8988T (cell line): ENCODE measurements around the gene TMCO4.
"Not testable (repeated sequence)": the region's sequence is repeated elsewhere in the genome, so short reads cannot be mapped to it uniquely, and the experiment has no call there.

Experiments used
- DNase-seq: peaks from one replicate; pipeline ENCODE4 v3.0.0; 2011

TMCO4 gene

DNA sequence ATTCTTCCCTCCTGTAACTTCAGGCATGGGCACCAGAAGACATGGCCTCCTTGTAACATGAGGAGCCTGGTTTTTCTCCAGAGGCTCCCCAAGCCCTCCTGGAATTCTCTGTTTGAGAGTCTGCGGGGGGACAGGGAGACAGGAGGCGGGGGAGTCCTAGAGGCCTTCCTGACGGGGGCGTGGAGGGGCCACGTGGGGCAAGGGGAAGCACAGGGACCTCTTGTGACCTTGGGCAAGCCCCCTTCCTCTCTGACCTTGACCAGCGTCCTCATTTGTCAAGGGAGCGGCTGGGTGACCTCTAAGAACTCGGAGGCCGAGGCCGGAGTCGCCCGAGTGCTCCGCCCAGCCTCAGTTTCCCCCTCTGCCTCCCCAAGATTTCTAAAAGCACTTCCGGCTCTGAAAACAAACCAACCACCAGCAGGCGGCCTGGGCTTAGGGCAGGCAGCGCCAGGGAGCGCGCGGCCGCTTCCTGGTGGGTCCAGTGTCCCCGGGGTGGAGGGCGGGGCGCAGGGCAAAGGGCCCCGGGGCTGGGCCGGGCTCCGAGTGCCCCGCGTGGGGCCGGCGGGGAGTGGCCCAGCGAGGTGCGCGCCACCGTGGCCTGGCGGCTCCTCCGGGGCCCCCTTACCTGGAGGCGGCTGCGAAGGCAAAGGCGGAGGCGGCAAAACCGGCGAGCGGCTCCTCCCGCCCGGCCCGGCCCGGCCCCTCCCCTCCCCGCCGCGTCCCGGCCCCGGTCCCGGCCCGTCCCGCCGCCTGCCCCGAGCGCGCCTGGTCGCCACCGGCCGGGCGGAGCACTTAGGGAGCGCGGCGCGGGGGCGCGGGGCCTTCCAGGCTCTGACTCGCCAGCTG lies at the start of gene TMCO4:
TSS of gene TMCO4 (minus strand) at position 687 of the 846 bp plus-strand sequence. CDS start 19,158 bp downstream, outside the sequence.
- DNase-seq = peak; percentile 56

DNA sequence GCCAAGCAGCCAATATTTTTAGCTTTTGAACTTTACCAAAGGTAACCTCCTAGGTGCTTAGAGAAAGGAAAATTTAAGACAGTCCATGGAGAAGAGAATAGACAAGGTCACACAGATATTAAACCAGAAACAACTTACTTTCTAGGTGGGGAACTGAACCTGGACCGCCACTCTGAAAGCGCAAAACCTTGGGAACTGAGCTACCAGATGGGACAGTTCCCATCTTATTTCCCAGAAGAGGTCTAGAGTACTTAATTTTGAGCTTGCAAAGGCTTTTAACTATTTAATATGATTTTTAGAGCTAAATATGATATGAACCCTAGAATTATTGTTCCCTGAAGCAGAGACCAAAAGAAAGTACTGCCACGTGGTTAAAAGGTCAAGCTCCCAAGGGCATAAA lies 49.6 kb upstream of the TMCO4 start:
- not testable (repeated sequence) for DNase-seq

GRCh38 chr1:19847334-19847733 lies 47.6 kb upstream of the TMCO4 start:
- not testable (repeated sequence) for DNase-seq

DNA sequence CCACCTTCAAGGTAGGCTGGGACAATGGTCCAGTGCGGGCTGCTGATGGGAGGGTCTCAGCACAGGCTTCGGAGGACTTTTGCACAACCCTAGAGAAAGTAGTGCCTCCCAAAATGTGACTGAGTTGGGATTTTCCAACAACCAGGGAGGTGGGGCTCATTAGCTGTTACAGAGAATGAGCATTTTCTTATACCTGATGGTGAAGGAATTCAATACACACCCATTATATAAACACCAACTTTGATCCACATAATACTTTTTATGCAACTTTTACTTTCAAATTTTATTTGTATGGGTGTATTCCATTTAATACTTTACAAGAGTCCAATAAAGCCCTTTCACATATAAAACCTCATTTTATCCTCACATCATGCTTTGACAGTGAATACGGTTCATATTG lies 46.6 kb upstream of the TMCO4 start:
- no peak for DNase-seq

DNA sequence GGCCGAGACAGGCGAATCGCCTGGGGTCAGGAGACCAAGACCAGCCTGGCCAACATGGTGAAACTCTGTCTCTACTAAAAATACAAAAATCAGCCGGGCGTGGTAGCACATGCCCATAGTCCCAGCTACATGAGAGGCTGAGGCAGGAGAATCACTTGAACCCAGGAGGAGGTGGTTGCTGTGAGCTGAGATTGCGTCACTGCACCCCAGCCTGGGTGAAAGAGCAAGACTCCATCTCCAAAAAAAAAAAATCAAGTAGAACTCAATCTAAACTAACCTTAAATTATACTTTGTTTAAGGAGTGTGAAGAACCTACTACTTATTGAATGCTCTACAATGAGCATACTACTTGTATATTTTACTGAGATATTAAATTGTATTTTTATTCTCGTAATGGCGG lies 45.8 kb upstream of the TMCO4 start:
- no peak for DNase-seq

- no peak for DNase-seq
Observed at GRCh38 chr1:19844731-19845495, 45.2 kb upstream of the TMCO4 start.

- DNase-seq = no peak
Observed at GRCh38 chr1:19840228-19840627, 40.5 kb upstream of the TMCO4 start.

DNA sequence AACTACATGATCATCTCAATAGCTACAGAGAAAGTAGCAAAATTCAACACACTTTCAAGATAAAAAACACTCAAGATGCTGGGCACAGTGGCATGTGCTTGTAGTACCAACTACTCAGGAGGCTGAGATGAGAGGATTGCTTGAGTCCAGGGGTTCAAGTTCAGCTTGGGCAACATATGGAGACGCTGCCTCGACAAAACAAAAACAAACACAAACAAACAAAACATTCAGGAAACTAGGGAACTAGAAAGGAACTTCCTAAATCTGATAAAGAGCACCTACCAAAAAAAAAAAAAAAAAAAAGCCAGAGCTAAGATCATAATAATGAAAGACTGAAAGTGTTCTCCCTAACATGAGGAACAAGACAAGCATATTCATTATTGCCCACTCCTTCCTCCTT lies 38.1 kb upstream of the TMCO4 start:
- no peak for DNase-seq

- DNase-seq = no peak
Observed at GRCh38 chr1:19835578-19835977, 35.9 kb upstream of the TMCO4 start.

DNA sequence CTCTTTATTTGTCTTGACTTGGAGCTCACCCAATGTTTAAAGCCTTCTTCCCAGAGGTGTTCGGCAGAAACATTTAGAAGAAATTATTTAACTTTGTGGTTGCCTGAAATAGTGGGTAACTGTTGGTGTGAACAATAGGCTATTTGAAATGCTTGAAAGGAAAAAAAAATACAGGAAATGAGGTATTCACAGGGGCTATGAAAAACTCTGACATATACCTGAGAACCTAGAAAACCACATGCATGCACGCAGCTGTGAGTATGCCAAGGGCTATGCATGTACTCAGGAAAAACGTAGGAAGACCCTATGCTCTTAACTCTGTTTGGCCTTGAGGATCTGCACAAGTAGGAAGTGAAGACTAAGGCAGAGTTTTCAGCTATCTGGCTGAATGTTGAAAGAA lies 31.7 kb upstream of the TMCO4 start:
- no peak for DNase-seq

DNA sequence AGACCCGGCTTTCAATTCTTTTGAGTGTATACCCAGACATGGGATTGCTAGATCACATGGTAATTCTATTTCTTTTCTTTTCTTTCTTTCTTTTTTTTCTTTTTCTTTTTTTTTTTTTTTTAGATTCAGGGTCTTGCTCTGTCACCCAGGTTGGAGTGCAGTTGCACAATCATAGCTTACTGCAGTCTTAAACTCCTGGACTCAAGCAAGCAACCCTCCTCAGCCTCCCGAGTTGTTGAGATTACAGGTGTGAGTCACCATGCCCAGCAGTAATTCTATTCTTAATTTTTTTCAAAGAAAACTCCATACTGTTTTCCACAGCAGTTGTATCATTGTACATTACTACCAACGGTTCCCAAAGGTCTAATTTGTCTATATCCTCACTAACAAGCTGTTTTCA lies 28.8 kb upstream of the TMCO4 start:
- DNase-seq = no peak

GRCh38 chr1:19825298-19825697 lies 25.6 kb upstream of the TMCO4 start:
- DNase-seq = no peak

DNA sequence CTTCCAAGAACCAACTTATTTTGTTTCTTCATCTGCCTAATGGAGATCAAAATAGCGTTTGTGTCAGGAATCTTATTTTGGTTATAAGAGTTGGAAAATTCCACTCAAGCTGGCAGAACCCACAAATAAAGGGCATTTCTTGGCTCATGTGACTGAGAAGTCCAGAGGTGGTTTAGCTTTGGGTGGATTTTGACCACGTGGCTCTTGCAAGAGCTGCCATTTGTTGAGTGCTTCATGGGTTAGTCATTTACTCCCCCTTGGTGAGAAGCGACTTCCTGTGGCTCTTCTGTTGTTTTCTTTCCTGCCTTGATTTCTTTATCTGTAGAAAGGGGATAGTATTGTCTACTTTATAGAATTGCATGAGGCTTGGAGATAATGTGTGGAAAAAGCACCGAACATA lies 24.8 kb upstream of the TMCO4 start:
- DNase-seq = no peak

GRCh38 chr1:19824036-19824435 lies 24.3 kb upstream of the TMCO4 start:
- DNase-seq = no peak

DNA sequence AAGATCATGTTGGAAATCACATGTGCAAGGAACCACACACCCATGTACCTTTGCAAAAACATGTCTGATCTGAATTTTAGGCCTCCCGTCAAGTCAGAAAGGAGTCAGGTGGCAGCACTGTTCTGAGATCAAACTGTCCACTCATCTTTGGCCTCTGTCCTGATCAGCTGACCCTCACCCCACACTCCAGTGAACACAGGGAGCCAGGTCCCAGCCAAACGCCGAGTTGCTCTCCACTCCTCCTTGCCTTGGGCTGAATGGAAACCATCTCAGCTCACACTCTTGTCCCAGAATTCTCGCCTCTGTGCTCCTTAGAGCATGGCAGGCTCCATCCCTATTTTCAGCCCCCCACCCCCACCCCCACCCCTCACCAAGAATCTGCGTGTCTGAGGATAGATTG lies 20.0 kb upstream of the TMCO4 start:
- DNase-seq = no peak

DNA sequence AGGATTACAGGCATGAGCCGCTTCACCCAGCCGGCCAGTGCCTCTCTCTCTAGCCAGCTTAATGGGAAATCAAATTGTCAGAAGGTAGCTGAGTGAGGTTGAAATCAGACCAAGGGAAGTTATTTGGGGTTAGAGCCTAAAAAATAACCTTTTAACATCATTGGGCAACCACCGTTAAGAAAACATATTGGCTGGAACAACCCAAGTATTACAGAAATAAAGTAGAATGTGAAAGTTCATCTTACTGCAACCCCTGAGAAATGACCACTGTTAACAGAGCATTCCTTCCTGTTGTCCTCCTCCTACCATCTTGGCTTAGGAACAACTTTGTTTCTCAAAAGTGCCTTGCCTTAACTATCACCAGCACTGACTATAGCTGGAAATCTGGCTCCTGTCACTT lies 18.6 kb upstream of the TMCO4 start:
- no peak for DNase-seq

DNA sequence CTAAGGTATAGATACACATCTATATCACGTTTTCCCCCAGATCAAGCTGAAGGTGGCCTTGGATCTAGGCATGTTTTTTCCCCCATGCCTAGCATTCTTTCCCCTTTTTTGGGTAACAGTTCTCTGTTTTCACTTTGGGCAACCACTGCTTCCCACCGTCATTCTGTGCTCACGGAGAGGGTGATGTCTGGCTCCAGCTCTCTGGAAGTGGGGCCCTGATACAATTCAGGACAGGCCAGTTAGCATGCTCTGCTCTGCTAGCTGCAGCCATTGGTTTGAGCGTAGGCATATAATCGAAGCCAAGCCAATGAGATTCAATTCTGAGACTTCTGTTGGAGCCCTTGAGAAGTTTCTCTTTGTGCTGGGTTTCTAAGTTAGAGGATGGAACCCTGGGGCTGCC lies 17.4 kb upstream of the TMCO4 start:
- DNase-seq = no peak

GRCh38 chr1:19816737-19817086 lies 17.0 kb upstream of the TMCO4 start:
- not testable (repeated sequence) for DNase-seq

GRCh38 chr1:19815801-19816736 lies 16.4 kb upstream of the TMCO4 start:
- DNase-seq = no peak

DNA sequence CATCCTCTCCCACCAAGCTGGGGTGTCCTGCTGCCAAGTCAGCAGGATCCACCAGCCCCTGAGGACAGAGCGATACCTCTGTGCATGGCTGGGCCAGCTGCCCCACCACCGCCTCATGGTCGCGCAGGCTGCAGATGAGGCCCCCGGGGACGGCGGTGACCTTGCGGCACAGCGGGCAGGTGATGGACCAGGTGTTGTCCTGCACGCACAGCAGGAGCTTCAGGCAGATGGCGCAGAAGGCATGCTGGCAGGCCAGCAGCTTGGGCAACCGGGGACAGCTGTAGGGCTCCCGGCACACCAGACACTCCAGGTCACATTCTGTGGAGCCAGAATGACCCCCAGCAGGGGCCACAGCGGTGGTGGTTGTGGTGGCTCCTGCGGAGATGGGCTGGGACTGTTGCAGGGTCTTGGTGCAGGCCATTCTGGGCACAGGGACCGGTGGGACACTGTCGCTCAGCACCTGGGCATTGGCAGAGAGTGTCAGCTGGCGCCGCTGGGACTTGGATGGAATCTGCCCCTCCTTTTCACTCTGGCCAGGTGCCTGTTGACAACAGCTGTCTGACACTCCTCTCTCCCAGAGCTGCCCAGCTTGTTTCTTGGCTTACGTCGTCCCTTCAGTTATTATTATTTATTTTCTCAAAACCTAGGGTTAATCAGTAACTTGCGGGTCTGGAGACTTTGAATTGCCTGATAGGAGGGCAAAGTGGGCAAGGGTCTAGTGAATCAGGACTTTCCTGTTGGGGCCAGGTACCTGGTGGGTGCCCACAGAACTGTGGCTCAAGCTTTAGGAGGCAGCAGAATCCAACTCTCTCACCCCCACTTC lies 15.2 kb upstream of the TMCO4 start, which contains the start of gene RNF186:
TSS of gene RNF186 (minus strand) at position 603 of the 823 bp plus-strand sequence. CDS start at position 421, 182 bp downstream.
- no peak for DNase-seq

- DNase-seq = no peak
Observed at GRCh38 chr1:19814244-19814661, 14.5 kb upstream of the TMCO4 start.

DNA sequence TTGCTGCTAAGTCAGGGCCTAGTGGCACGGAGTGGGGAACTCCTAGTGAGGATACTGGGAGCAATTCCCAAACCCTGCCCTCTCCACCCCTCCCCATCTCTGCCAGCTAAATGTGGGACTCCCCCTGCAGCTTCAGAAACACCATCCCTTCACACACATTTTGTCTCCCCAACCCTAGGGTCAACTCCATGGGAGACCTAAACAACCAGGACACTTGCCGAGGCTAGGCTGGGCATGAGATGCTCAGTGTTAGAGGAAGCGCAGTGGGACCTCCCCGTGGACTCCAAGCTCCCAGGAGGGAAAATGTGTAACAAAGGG lies 13.9 kb upstream of the TMCO4 start:
- no peak for DNase-seq
